Activated naive CD4-positive, alpha-beta T cell treated with anti-CD3 and anti-CD28 coated beads for 36 hours (primary cell): ENCODE results near the gene ATP13A4. TPM values are rescaled to one million over a fixed set of nuclear protein-coding genes. Genes with fewer than 3 reads are reported as not detected.

Experiments used
- CTCF ChIA-PET: fragments of 350-600 bp; sonication (Branson Sonifier 250); formaldehyde crosslinking; loops from one replicate; lab custom pipeline; 2021; ENCODE audit warnings: antibody characterized with exemption; lab: Charles Lee
- DNase-seq: peaks from one replicate; pipeline ENCODE4 v3.0.0-alpha.2; 2020
- H3K27ac Mint-ChIP-seq: one replicate; pipeline ENCODE4 v1.8.0; 2021; ENCODE audit warnings: mild to moderate bottlenecking, mixed read lengths
- H3K27me3 Mint-ChIP-seq: one replicate; pipeline ENCODE4 v1.8.0; 2021; ENCODE audit warnings: low read depth, mixed read lengths
- H3K36me3 Mint-ChIP-seq: one replicate; pipeline ENCODE4 v1.8.0; 2021; ENCODE audit warnings: low read depth, mixed read lengths
- H3K4me1 Mint-ChIP-seq: one replicate; pipeline ENCODE4 v1.8.0; 2021; ENCODE audit warnings: low read depth, mixed read lengths
- H3K4me3 Mint-ChIP-seq: one replicate; pipeline ENCODE4 v1.8.0; 2021; ENCODE audit warnings: mild to moderate bottlenecking, moderate library complexity, mixed read lengths
- H3K9me3 Mint-ChIP-seq: one replicate; pipeline ENCODE4 v1.8.0; 2021; ENCODE audit warnings: mixed read lengths
- intact Hi-C: fragments of 100-400 bp; cut with micrococcal nuclease; formaldehyde crosslinking; loops from one replicate; pipeline ENCODE4 v1.15.1; 2023
- total RNA-seq, 2 experiments: library from RNA; stranded (reverse); gene quantifications; one replicate each; pipeline ENCODE4 v1.2.3, GENCODE V29; 2021

ATP13A4 gene
- total RNA-seq, 2 experiments from 2014 or later: 2.4 to 2.8 TPM

- intact Hi-C loops: no loop called here
- CTCF ChIA-PET: no interaction called here
- no peak for DNase-seq
- H3K27ac Mint-ChIP-seq: no peak overlapping the region
- no peaks in the 10 kb centered on the region for H3K9me3 Mint-ChIP-seq
- no peaks in the 10 kb centered on the region for H3K4me1 Mint-ChIP-seq
- no peak overlapping the region for H3K4me3 Mint-ChIP-seq
- H3K36me3 Mint-ChIP-seq: no peaks in the 10 kb centered on the region
- H3K27me3 Mint-ChIP-seq: no peaks in the 10 kb centered on the region
These were observed 147.0 kb downstream of the ATP13A4 start for GRCh38 chr3:193407688-193408087.

GRCh38 chr3:193407112-193407511, 147.6 kb downstream of the ATP13A4 start:
- Mint-ChIP-seq H3K36me3 (no peaks in the 10 kb centered on the region), H3K4me3 (no peak overlapping the region)
- intact Hi-C loops: no loop called here

GRCh38 chr3:193403307-193403706, 151.4 kb downstream of the ATP13A4 start:
- CTCF ChIA-PET: no interaction called here
- no peaks in the 10 kb centered on the region for H3K36me3 Mint-ChIP-seq
- no peak overlapping the region for H3K27ac Mint-ChIP-seq

More at GRCh38 chr3:193407112-193407511, 147.6 kb downstream of the ATP13A4 start:
- no peak for DNase-seq
- no peaks in the 10 kb centered on the region for H3K9me3 Mint-ChIP-seq
- H3K4me1 Mint-ChIP-seq: no peaks in the 10 kb centered on the region
- CTCF ChIA-PET: no interaction called here
- H3K27me3 Mint-ChIP-seq: no peaks in the 10 kb centered on the region
- no peak overlapping the region for H3K27ac Mint-ChIP-seq

GRCh38 chr3:193400304-193400703, 154.4 kb downstream of the ATP13A4 start:
- no peaks in the 10 kb centered on the region for H3K36me3 Mint-ChIP-seq
- no peak overlapping the region for H3K4me3 Mint-ChIP-seq
- CTCF ChIA-PET: no interaction called here
- no peaks in the 10 kb centered on the region for H3K27me3 Mint-ChIP-seq
- H3K9me3 Mint-ChIP-seq: no peaks in the 10 kb centered on the region
- intact Hi-C loops: no loop called here
- H3K27ac Mint-ChIP-seq: no peak overlapping the region
- no peaks in the 10 kb centered on the region for H3K4me1 Mint-ChIP-seq
- DNase-seq: no peak

More at GRCh38 chr3:193403307-193403706, 151.4 kb downstream of the ATP13A4 start:
- no peaks in the 10 kb centered on the region for H3K4me1 Mint-ChIP-seq
- no peak for DNase-seq
- H3K9me3 Mint-ChIP-seq: no peaks in the 10 kb centered on the region
- no peak overlapping the region for H3K4me3 Mint-ChIP-seq
- intact Hi-C loops: no loop called here
- H3K27me3 Mint-ChIP-seq: no peaks in the 10 kb centered on the region

- Mint-ChIP-seq H3K9me3 (no peaks in the 10 kb centered on the region), H3K4me3 (no peak overlapping the region), H3K4me1 (no peaks in the 10 kb centered on the region), H3K36me3 (no peaks in the 10 kb centered on the region), H3K27ac (no peak overlapping the region), H3K27me3 (no peaks in the 10 kb centered on the region)
- CTCF ChIA-PET: interaction anchor here (0.6 kb wide), 1 partner anchor 951 kb away, joined by 3 read pairs; no protein-coding TSS in a partner anchor
- intact Hi-C loops: no loop called here
- DNase-seq: no peak
These were observed 158.0 kb downstream of the ATP13A4 start for GRCh38 chr3:193396451-193397244.

- H3K4me3 Mint-ChIP-seq: no peak overlapping the region
- no peaks in the 10 kb centered on the region for H3K36me3 Mint-ChIP-seq
- H3K9me3 Mint-ChIP-seq: no peaks in the 10 kb centered on the region
- H3K27ac Mint-ChIP-seq: no peak overlapping the region
- intact Hi-C loops: no loop called here
- no peak for DNase-seq
- no peaks in the 10 kb centered on the region for H3K4me1 Mint-ChIP-seq
- peaks cover 11% of the 10 kb centered on the region for H3K27me3 Mint-ChIP-seq
- CTCF ChIA-PET: no interaction called here
These were observed 162.8 kb downstream of the ATP13A4 start for GRCh38 chr3:193391902-193392301.

GRCh38 chr3:193389335-193389734, 165.4 kb downstream of the ATP13A4 start:
- no peak for DNase-seq
- H3K4me1 Mint-ChIP-seq: no peaks in the 10 kb centered on the region
- H3K36me3 Mint-ChIP-seq: no peaks in the 10 kb centered on the region
- intact Hi-C loops: no loop called here
- CTCF ChIA-PET: interaction anchor here (0.9 to 1.0 kb wide), 2 partner anchors 66 to 163 kb away, joined by 3 read pairs; no protein-coding TSS in a partner anchor
- no peaks in the 10 kb centered on the region for H3K9me3 Mint-ChIP-seq
- no peak overlapping the region for H3K27ac Mint-ChIP-seq
- no peak overlapping the region for H3K4me3 Mint-ChIP-seq
- H3K27me3 Mint-ChIP-seq: peaks cover 13% of the 10 kb centered on the region

- CTCF ChIA-PET: no interaction called here
- DNase-seq: no peak
- Mint-ChIP-seq H3K4me1 (no peaks in the 10 kb centered on the region), H3K27me3 (peaks cover 14% of the 10 kb centered on the region), H3K27ac (no peak overlapping the region), H3K9me3 (no peaks in the 10 kb centered on the region), H3K4me3 (no peak overlapping the region), H3K36me3 (no peaks in the 10 kb centered on the region)
- intact Hi-C loops: no loop called here
These were observed 166.3 kb downstream of the ATP13A4 start for GRCh38 chr3:193388361-193388760.

GRCh38 chr3:193387596-193387995, 167.1 kb downstream of the ATP13A4 start:
- Mint-ChIP-seq H3K4me3 (no peak overlapping the region), H3K27me3 (peaks cover 14% of the 10 kb centered on the region), H3K27ac (no peak overlapping the region), H3K4me1 (no peaks in the 10 kb centered on the region), H3K36me3 (no peaks in the 10 kb centered on the region), H3K9me3 (no peaks in the 10 kb centered on the region)
- CTCF ChIA-PET: no interaction called here
- DNase-seq: no peak
- intact Hi-C loops: no loop called here

GRCh38 chr3:193378706-193379105, 176.0 kb downstream of the ATP13A4 start, which contains the start of gene ATP13A5:
ATP13A5 (minus strand) TSS chr3:193378753; CDS start chr3:193378725, 28 bp downstream.
- CTCF ChIA-PET: no interaction called here
- no peak for DNase-seq
- H3K4me1 Mint-ChIP-seq: no peaks in the 10 kb centered on the region
- no peak within 1 kb of the TSS for H3K27ac Mint-ChIP-seq
- H3K27me3 Mint-ChIP-seq: peaks cover 6% of the 10 kb centered on the region
- no peaks in the 10 kb centered on the region for H3K9me3 Mint-ChIP-seq
- no peak within 1 kb of the TSS for H3K4me3 Mint-ChIP-seq
- intact Hi-C loops: no loop called here
- no peaks in the 10 kb centered on the region for H3K36me3 Mint-ChIP-seq

GRCh38 chr3:193377591-193377990, 177.1 kb downstream of the ATP13A4 start:
- H3K27ac Mint-ChIP-seq: no peak overlapping the region

GRCh38 chr3:193375614-193376013, 179.1 kb downstream of the ATP13A4 start:
- CTCF ChIA-PET: no interaction called here
- H3K4me3 Mint-ChIP-seq: no peak overlapping the region
- H3K27ac Mint-ChIP-seq: no peak overlapping the region
- no peaks in the 10 kb centered on the region for H3K36me3 Mint-ChIP-seq
- intact Hi-C loops: no loop called here
- DNase-seq: no peak
- no peaks in the 10 kb centered on the region for H3K9me3 Mint-ChIP-seq
- H3K4me1 Mint-ChIP-seq: peaks cover 2% of the 10 kb centered on the region
- H3K27me3 Mint-ChIP-seq: peaks cover 12% of the 10 kb centered on the region

More at GRCh38 chr3:193377591-193377990, 177.1 kb downstream of the ATP13A4 start:
- intact Hi-C loops: no loop called here
- Mint-ChIP-seq H3K9me3 (no peaks in the 10 kb centered on the region), H3K27me3 (peaks cover 10% of the 10 kb centered on the region), H3K36me3 (no peaks in the 10 kb centered on the region), H3K4me1 (peaks cover 2% of the 10 kb centered on the region), H3K4me3 (no peak overlapping the region)
- CTCF ChIA-PET: no interaction called here
- no peak for DNase-seq

- DNase-seq: no peak
- Mint-ChIP-seq H3K9me3 (no peaks in the 10 kb centered on the region), H3K27ac (no peak overlapping the region), H3K36me3 (no peaks in the 10 kb centered on the region), H3K4me3 (no peak overlapping the region), H3K27me3 (peaks cover 12% of the 10 kb centered on the region), H3K4me1 (peaks cover 2% of the 10 kb centered on the region)
- CTCF ChIA-PET: no interaction called here
- intact Hi-C loops: no loop called here
These were observed 181.9 kb downstream of the ATP13A4 start for GRCh38 chr3:193372783-193373182.
